Duodenal mucosa (tissue), 2 donors: Measurements from ENCODE around the gene FOXP4.

Experiments used
- H3K27ac ChIP-seq: one replicate; pipeline ENCODE4 v1.7.0; 2013; ENCODE audit warnings: low read depth, low read length
- H3K27me3 ChIP-seq, 2 donors: one replicate each; pipeline ENCODE4 v1.7.0; 2013; ENCODE audit warnings: low read length in 2 of 2, control low read depth in 1 of 2; ENCODE audit not compliant: insufficient read depth in 2 of 2, control insufficient read depth in 1 of 2
- H3K36me3 ChIP-seq, 2 donors: one replicate each; pipeline ENCODE4 v1.7.0; 2013; ENCODE audit warnings: low read length in 2 of 2, control low read depth in 1 of 2; ENCODE audit not compliant: insufficient read depth in 2 of 2, control insufficient read depth in 1 of 2
- H3K4me1 ChIP-seq, 2 donors: one replicate each; pipeline ENCODE4 v1.7.0; 2013; ENCODE audit warnings: low read length in 2 of 2, control low read depth in 1 of 2; ENCODE audit not compliant: insufficient read depth in 2 of 2, control insufficient read depth in 1 of 2
- H3K4me3 ChIP-seq, 2 donors: one replicate each; pipeline ENCODE4 v1.7.0; 2013; ENCODE audit warnings: low read length in 2 of 2, low read depth in 1 of 2
- H3K9ac ChIP-seq, 2 donors: one replicate each; pipeline ENCODE4 v1.7.0; 2013; ENCODE audit warnings: low read length in 2 of 2, low read depth in 1 of 2
- H3K9me3 ChIP-seq, 2 donors: one replicate each; pipeline ENCODE4 v1.7.0; 2013; ENCODE audit warnings: low read length in 2 of 2, control low read depth in 1 of 2; ENCODE audit not compliant: control insufficient read depth in 1 of 2

The FOXP4 gene

GRCh38 chr6:41553405-41553999, 7.3 kb downstream of the FOXP4 start:
- H3K36me3 ChIP-seq: peaks cover 0 to 31% of the 10 kb centered on the region in 2 donors
- H3K4me1 ChIP-seq: peaks cover 11 to 38% of the 10 kb centered on the region in 2 donors
- no peak overlapping the region for H3K9ac ChIP-seq
- no peaks in the 10 kb centered on the region for H3K9me3 ChIP-seq
- H3K27ac ChIP-seq: no peak overlapping the region
- H3K4me3 ChIP-seq: no peak overlapping the region
- peaks cover 0 to 4% of the 10 kb centered on the region in 2 donors for H3K27me3 ChIP-seq

GRCh38 chr6:41555326-41556300, 9.4 kb downstream of the FOXP4 start:
- Histone ChIP-seq H3K4me3 (no peak overlapping the region), H3K9me3 (no peaks in the 10 kb centered on the region), H3K9ac (no peak overlapping the region), H3K36me3 (peaks cover 0 to 31% of the 10 kb centered on the region in 2 donors), H3K27me3 (no peaks in the 10 kb centered on the region), H3K27ac (no peak overlapping the region), H3K4me1 (peaks cover 0 to 18% of the 10 kb centered on the region in 2 donors)

- H3K9ac ChIP-seq: no peak overlapping the region
- no peak overlapping the region for H3K4me3 ChIP-seq
- peaks cover 6 to 18% of the 10 kb centered on the region in 2 donors for H3K4me1 ChIP-seq
- H3K9me3 ChIP-seq: no peaks in the 10 kb centered on the region
- H3K36me3 ChIP-seq: peaks cover 0 to 18% of the 10 kb centered on the region in 2 donors
- no peaks in the 10 kb centered on the region for H3K27me3 ChIP-seq
- no peak overlapping the region for H3K27ac ChIP-seq
These were observed 11.2 kb downstream of the FOXP4 start for GRCh38 chr6:41557335-41557734.

GRCh38 chr6:41558033-41558807, 12.0 kb downstream of the FOXP4 start:
- no peaks in the 10 kb centered on the region for H3K9me3 ChIP-seq
- no peak overlapping the region for H3K27ac ChIP-seq
- no peak overlapping the region for H3K4me3 ChIP-seq
- H3K9ac ChIP-seq: no peak overlapping the region
- peaks cover 6 to 18% of the 10 kb centered on the region in 2 donors for H3K4me1 ChIP-seq
- peaks cover 0 to 11% of the 10 kb centered on the region in 2 donors for H3K36me3 ChIP-seq
- H3K27me3 ChIP-seq: no peaks in the 10 kb centered on the region

GRCh38 chr6:41559655-41560427, 13.7 kb downstream of the FOXP4 start:
- Histone ChIP-seq H3K4me3 (peak overlapping the region; percentile 69 to 76), H3K4me1 (peaks cover 6 to 18% of the 10 kb centered on the region in 2 donors)

GRCh38 chr6:41560431-41561192, 14.4 kb downstream of the FOXP4 start:
- Histone ChIP-seq H3K4me3 (peak overlapping the region; percentile 69 to 76), H3K27me3 (no peaks in the 10 kb centered on the region), H3K36me3 (peaks cover 3 to 5% of the 10 kb centered on the region in 2 donors), H3K9ac (peak overlapping the region; percentile 43 to 52), H3K27ac (no peak overlapping the region), H3K4me1 (peaks cover 6 to 18% of the 10 kb centered on the region in 2 donors), H3K9me3 (no peaks in the 10 kb centered on the region)

More at GRCh38 chr6:41559655-41560427, 13.7 kb downstream of the FOXP4 start:
- Histone ChIP-seq H3K9me3 (no peaks in the 10 kb centered on the region), H3K9ac (peak overlapping the region in 1 of 2 donors; percentile 52), H3K27me3 (no peaks in the 10 kb centered on the region), H3K36me3 (peaks cover 0 to 3% of the 10 kb centered on the region in 2 donors), H3K27ac (no peak overlapping the region)

- peak overlapping the region; percentile 7 to 52 for H3K9ac ChIP-seq
- no peak overlapping the region for H3K27ac ChIP-seq
- H3K4me3 ChIP-seq: peak overlapping the region; percentile 69 to 76
- peaks cover 6 to 18% of the 10 kb centered on the region in 2 donors for H3K4me1 ChIP-seq
- H3K36me3 ChIP-seq: peaks cover 11 to 13% of the 10 kb centered on the region in 2 donors
- H3K9me3 ChIP-seq: no peaks in the 10 kb centered on the region
- H3K27me3 ChIP-seq: no peaks in the 10 kb centered on the region
These were observed 15.2 kb downstream of the FOXP4 start for GRCh38 chr6:41561416-41561815.

GRCh38 chr6:41561931-41562911, 16.0 kb downstream of the FOXP4 start:
- Histone ChIP-seq H3K27me3 (no peaks in the 10 kb centered on the region), H3K27ac (no peak overlapping the region), H3K9ac (no peak overlapping the region), H3K36me3 (peaks cover 18 to 21% of the 10 kb centered on the region in 2 donors), H3K4me1 (peaks cover 6 to 18% of the 10 kb centered on the region in 2 donors), H3K9me3 (no peaks in the 10 kb centered on the region), H3K4me3 (no peak overlapping the region)
